MM.1S (cell line): ENCODE results near the gene MRNIP.

ENCODE experiments used
- DNase-seq: peaks from one replicate; pipeline ENCODE4 v3.0.0-alpha.2; 2015
- H2AFZ ChIP-seq: fragments of 300-600 bp; sonication (generic); 2 replicates; pipeline ENCODE4 v1.6.0; 2016; ENCODE audit warnings: antibody characterized with exemption, low read length
- H3F3A ChIP-seq: fragments of 300-600 bp; sonication (generic); 2 replicates; pipeline ENCODE4 v1.6.1; 2016; ENCODE audit warnings: mild to moderate bottlenecking, antibody characterized with exemption, low read length, moderate library complexity, mixed read lengths; ENCODE audit not compliant: insufficient read depth
- H3K27ac ChIP-seq: fragments of 300-600 bp; sonication (generic); 2 replicates; pipeline ENCODE4 v1.5.1; 2016; ENCODE audit warnings: mild to moderate bottlenecking, low read length
- H3K27me3 ChIP-seq: fragments of 300-600 bp; sonication (generic); replicated peaks from 2 replicates; pipeline ENCODE4 v1.6.0; 2016; ENCODE audit warnings: low read length; ENCODE audit not compliant: insufficient read depth
- H3K36me3 ChIP-seq: fragments of 300-600 bp; sonication (generic); replicated peaks from 2 replicates; pipeline ENCODE4 v1.6.1; 2016; ENCODE audit warnings: mild to moderate bottlenecking, low read length, mixed read lengths; ENCODE audit not compliant: insufficient read depth
- H3K4me1 ChIP-seq: fragments of 300-600 bp; sonication (generic); 2 replicates; pipeline ENCODE4 v1.6.1; 2016; ENCODE audit warnings: low read length, mixed read lengths
- H3K4me2 ChIP-seq: fragments of 300-600 bp; sonication (generic); 2 replicates; pipeline ENCODE4 v1.6.0; 2016; ENCODE audit warnings: low read depth, low read length
- H3K4me3 ChIP-seq: fragments of 300-600 bp; sonication (generic); 2 replicates; pipeline ENCODE4 v1.5.1; 2016; ENCODE audit warnings: low read length, mixed read lengths
- H3K79me2 ChIP-seq: fragments of 300-600 bp; sonication (generic); 2 replicates; pipeline ENCODE4 v1.6.1; 2016; ENCODE audit warnings: mixed run types, low read length, mixed read lengths
- H3K9ac ChIP-seq: fragments of 300-600 bp; sonication (generic); 2 replicates; pipeline ENCODE4 v1.6.1; 2016; ENCODE audit warnings: low read length, mixed read lengths
- H3K9me2 ChIP-seq: fragments of 300-600 bp; sonication (generic); replicated peaks from 2 replicates; pipeline ENCODE4 v1.6.1; 2016; ENCODE audit warnings: mild to moderate bottlenecking, low read length, mixed read lengths; ENCODE audit not compliant: insufficient read depth
- H3K9me3 ChIP-seq: fragments of 300-600 bp; sonication (generic); replicated peaks from 2 replicates; pipeline ENCODE4 v1.6.1; 2016; ENCODE audit warnings: mild to moderate bottlenecking, low read length, mixed read lengths; ENCODE audit not compliant: insufficient read depth
- H4K20me1 ChIP-seq: fragments of 300-600 bp; sonication (generic); 2 replicates; pipeline ENCODE4 v1.6.1; 2016; ENCODE audit warnings: mild to moderate bottlenecking, low read length, moderate library complexity, mixed read lengths; ENCODE audit not compliant: insufficient read depth
- EZH2 ChIP-seq: fragments of 300-600 bp; sonication (generic); optimal IDR thresholded peaks from 2 replicates; pipeline ENCODE3; 2017; ENCODE audit warnings: low read depth, mild to moderate bottlenecking, antibody characterized with exemption, low read length, mixed read lengths
- EZH2phosphoT487 ChIP-seq: fragments of 300-600 bp; sonication (generic); IDR thresholded peaks from 2 replicates; pipeline ENCODE4 v1.6.1; 2018; ENCODE audit warnings: antibody characterized with exemption, low read length
- TF ChIP-seq, protein P1 (sequence below): fragments of 300-600 bp; sonication (generic); IDR thresholded peaks from 2 replicates; pipeline ENCODE4 v1.5.1; 2016; ENCODE audit warnings: antibody characterized with exemption, low read length, mixed read lengths

Gene MRNIP

DNA sequence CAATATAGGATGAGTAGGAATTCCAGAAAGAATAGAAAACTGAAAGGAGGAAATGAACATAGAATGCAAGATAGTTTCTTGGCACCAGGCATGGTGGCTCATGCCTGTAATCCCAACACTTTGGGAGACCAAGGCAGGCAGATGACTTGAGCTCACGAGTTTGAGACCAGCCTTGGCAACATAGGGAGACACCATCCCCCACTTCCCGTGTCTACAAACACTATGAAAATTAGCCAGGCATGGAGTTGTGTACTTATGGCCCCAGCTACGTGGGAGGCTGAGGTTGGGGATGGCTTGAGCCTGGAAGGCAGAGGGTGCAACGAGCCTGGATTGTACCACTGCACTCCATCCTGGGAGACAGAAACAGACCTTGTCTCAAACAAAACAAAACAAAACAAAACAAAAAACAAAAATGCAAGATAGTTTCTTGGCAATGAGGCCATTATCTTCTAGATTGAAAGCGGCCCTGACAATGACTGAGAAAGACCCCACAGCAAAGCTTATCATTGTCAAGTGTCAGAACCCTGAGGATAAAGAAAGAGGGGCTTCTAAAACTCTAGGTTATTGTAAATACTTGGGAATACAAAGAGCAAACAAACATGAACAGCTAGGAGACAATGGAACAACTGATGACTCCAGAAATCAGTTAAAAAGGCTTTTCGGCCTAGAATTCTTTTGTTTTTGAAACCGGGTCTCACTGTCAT, 28.7 kb downstream of the MRNIP start:
- Histone ChIP-seq H3K27ac (no peak overlapping the region), H3K79me2 (peaks cover 68% of the 10 kb centered on the region)

DNA sequence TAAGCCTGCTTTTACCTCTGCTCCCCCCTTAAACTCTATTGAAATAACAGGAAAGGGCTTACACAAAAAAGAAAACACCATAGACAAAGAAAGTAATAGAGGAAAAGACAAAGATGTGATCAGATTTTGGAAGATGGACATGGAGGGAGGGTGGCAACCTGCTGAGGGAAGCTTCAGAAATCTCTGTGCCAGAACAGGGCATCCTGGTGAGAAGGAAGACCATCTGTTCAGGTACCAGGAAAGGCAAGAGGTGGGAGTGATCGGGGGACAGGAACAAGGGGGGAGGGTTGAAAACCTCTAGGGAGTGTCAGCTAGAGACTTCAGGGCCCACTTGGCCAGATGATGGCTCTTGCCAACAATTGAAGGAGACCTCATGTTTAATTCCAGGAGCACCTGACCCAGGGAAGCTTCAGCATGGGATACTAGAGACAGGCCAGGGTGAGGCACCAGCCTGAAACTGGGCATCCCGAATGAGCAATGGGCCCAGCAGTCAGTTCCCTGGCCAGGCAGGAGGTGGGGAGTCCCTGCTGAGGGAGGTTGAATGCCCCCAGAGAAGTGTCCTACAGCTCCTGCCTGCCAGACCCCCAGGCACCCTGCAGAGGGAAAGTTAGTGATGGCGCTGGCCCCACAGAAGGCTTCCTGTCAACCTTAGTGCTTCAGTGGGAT, 29.7 kb downstream of the MRNIP start:
- Histone ChIP-seq H3K27ac (no peak overlapping the region), H2AFZ (no peak overlapping the region), H3K4me2 (no peak overlapping the region)

More for the DNA sequence above, 28.7 kb downstream of the MRNIP start:
- Histone ChIP-seq H3K36me3 (peaks cover 35% of the 10 kb centered on the region), H3K4me1 (no peaks in the 10 kb centered on the region), H2AFZ (no peak overlapping the region), H3K4me3 (no peak overlapping the region), H3K9me3 (no peaks in the 10 kb centered on the region), H3F3A (peaks cover 35% of the 10 kb centered on the region), H3K9me2 (no peaks in the 10 kb centered on the region), H3K27me3 (no peaks in the 10 kb centered on the region), H3K9ac (no peak overlapping the region), H3K4me2 (no peak overlapping the region), H4K20me1 (peaks cover 8% of the 10 kb centered on the region)
- TF ChIP-seq EZH2phosphoT487, result no peak
- TF ChIP-seq EZH2, result no peak
- TF ChIP-seq, protein P1, sequence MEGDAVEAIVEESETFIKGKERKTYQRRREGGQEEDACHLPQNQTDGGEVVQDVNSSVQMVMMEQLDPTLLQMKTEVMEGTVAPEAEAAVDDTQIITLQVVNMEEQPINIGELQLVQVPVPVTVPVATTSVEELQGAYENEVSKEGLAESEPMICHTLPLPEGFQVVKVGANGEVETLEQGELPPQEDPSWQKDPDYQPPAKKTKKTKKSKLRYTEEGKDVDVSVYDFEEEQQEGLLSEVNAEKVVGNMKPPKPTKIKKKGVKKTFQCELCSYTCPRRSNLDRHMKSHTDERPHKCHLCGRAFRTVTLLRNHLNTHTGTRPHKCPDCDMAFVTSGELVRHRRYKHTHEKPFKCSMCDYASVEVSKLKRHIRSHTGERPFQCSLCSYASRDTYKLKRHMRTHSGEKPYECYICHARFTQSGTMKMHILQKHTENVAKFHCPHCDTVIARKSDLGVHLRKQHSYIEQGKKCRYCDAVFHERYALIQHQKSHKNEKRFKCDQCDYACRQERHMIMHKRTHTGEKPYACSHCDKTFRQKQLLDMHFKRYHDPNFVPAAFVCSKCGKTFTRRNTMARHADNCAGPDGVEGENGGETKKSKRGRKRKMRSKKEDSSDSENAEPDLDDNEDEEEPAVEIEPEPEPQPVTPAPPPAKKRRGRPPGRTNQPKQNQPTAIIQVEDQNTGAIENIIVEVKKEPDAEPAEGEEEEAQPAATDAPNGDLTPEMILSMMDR, result no peak
- no peak for DNase-seq

DNA sequence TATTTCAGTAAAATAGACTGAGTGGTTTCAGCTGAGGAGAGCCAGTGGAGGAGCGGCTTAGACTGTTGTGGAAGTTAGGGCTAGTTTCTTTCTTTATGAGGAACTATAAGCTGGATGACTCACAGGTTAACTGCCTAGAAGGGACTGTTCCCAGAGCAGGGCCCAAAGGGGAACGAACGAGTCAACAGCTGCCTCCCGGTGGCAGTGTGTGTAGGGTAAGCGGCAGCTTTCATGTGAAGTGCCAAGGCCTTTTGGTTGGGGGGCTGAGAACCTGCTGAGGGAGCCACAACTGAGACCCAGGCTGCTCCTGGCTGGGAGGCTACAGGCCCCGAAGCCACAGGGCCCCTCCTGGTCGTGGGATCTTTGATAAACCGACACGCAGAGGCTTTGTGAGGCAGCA, 30.9 kb downstream of the MRNIP start:
- no peak overlapping the region for H3K27ac ChIP-seq
- H3K9me3 ChIP-seq, result no peaks in the 10 kb centered on the region
- no peaks in the 10 kb centered on the region for H3K9me2 ChIP-seq
- H3K79me2 ChIP-seq, result peaks cover 79% of the 10 kb centered on the region
- H3K9ac ChIP-seq, result no peak overlapping the region
- H3K36me3 ChIP-seq, result peaks cover 35% of the 10 kb centered on the region
- TF ChIP-seq EZH2 (no peak), EZH2phosphoT487 (no peak)
- no peak overlapping the region for H3K4me3 ChIP-seq
- H3K27me3 ChIP-seq, result no peaks in the 10 kb centered on the region
- H4K20me1 ChIP-seq, result peaks cover 22% of the 10 kb centered on the region
- DNase-seq, result no peak
- 0 out of 2 replicates have a peak, but pooled peaks cover 3% of the 10 kb centered on the region for H3K4me1 ChIP-seq
- peaks cover 28% of the 10 kb centered on the region for H3F3A ChIP-seq
- H2AFZ ChIP-seq, result no peak overlapping the region
- H3K4me2 ChIP-seq, result no peak overlapping the region

More for the DNA sequence above, 29.7 kb downstream of the MRNIP start:
- DNase-seq, result no peak
- Histone ChIP-seq H3K36me3 (peaks cover 39% of the 10 kb centered on the region), H3K27me3 (no peaks in the 10 kb centered on the region), H4K20me1 (peaks cover 16% of the 10 kb centered on the region), H3K9me3 (no peaks in the 10 kb centered on the region), H3F3A (peaks cover 35% of the 10 kb centered on the region), H3K9ac (no peak overlapping the region), H3K79me2 (peaks cover 78% of the 10 kb centered on the region), H3K9me2 (no peaks in the 10 kb centered on the region), H3K4me3 (no peak overlapping the region), H3K4me1 (no peaks in the 10 kb centered on the region)
- no peak for TF ChIP-seq EZH2
- no peak for TF ChIP-seq EZH2phosphoT487
- TF ChIP-seq, protein P1, result no peak
